Naive thymus-derived CD8-positive, alpha-beta T cell (primary cell): ENCODE results near the gene MLH3. TPM values are rescaled to one million over a fixed set of nuclear protein-coding genes. Genes with fewer than 3 reads are reported as not detected.

ENCODE experiments used
- ATAC-seq, 2 donors: fragments of 150-1000 bp; cut with Tn5 transposase in 1 of 2; sonication (Bioruptor Pico), chemical (Tn5 transposase) in 1 of 2; 1 replicate in 1 of 2; 2 replicates in 1 of 2; pipeline ENCODE4 v1.10.0; 2021; ENCODE audit warnings: mild to moderate bottlenecking in 2 of 2, moderate library complexity in 2 of 2
- POLR2A ChIA-PET: fragments of 350-600 bp; sonication (Branson Sonifier 250); formaldehyde crosslinking; loops from one replicate; lab custom pipeline; 2021; ENCODE audit warnings: antibody characterized with exemption; lab: Charles Lee
- DNase-seq, 10 donors: peaks; one replicate each; pipeline versions ENCODE4 v3.0.0 to v3.0.0-alpha.2; 2020 to 2022
- H3K27ac Mint-ChIP-seq, 10 donors: one replicate each; pipeline ENCODE4 v1.8.0; 2020 to 2022; ENCODE audit warnings: mild to moderate bottlenecking in 10 of 10, mixed read lengths in 10 of 10, moderate library complexity in 4 of 10, inconsistent platforms in 1 of 10
- H3K27me3 Mint-ChIP-seq, 5 donors: one replicate each; pipeline ENCODE4 v1.8.0; 2021 to 2022; ENCODE audit warnings: mixed read lengths in 5 of 5
- H3K36me3 Mint-ChIP-seq, 3 donors: one replicate each; pipeline ENCODE4 v1.8.0; 2020 to 2022; ENCODE audit warnings: mixed read lengths in 3 of 3, mild to moderate bottlenecking in 2 of 3, inconsistent platforms in 1 of 3
- H3K4me1 Mint-ChIP-seq, 4 donors: one replicate each; pipeline ENCODE4 v1.8.0; 2021 to 2022; ENCODE audit warnings: mixed read lengths in 4 of 4
- H3K4me3 Mint-ChIP-seq, 10 donors: one replicate each; pipeline ENCODE4 v1.8.0; 2020 to 2022; ENCODE audit warnings: mild to moderate bottlenecking in 10 of 10, mixed read lengths in 10 of 10, moderate library complexity in 6 of 10, inconsistent platforms in 1 of 10
- H3K9me3 Mint-ChIP-seq, 9 donors: one replicate each; pipeline ENCODE4 v1.8.0; 2020 to 2022; ENCODE audit warnings: mixed read lengths in 9 of 9, mild to moderate bottlenecking in 3 of 9, inconsistent platforms in 1 of 9, moderate library complexity in 1 of 9
- polyA plus RNA-seq, 3 donors: library from polyadenylated mRNA; unstranded; fragments of 300-500 nt; fragmentation: Illumina TruSeq; gene quantifications; one replicate each; pipeline ENCODE4 v1.2.3, GENCODE V29; 2021
- total RNA-seq, 8 experiments: library from RNA in 2 of 8; stranded (reverse) in 2 of 8; gene quantifications; one replicate each; pipeline ENCODE4 v1.2.3 and lab custom pipeline; 2021 to 2026

Gene MLH3
- total and polyA plus RNA-seq, 5 experiments from 2014 or later: 9.3 to 31.2 (median 11.9) TPM

GRCh38 chr14:75018694-75019093 lies 32.6 kb downstream of the MLH3 start:
- POLR2A ChIA-PET: no interaction called here
- ATAC-seq (no peak), DNase-seq (no peak)
- no peak overlapping the region for H3K27ac Mint-ChIP-seq
- peaks cover 0 to 86% (median 17%) of the 10 kb centered on the region in 3 donors for H3K36me3 Mint-ChIP-seq
- H3K27me3 Mint-ChIP-seq: no peaks in the 10 kb centered on the region
- peaks cover 0 to 2% (median 0%) of the 10 kb centered on the region in 4 donors for H3K4me1 Mint-ChIP-seq
- H3K9me3 Mint-ChIP-seq: no peaks in the 10 kb centered on the region
- H3K4me3 Mint-ChIP-seq: no peak overlapping the region

DNA sequence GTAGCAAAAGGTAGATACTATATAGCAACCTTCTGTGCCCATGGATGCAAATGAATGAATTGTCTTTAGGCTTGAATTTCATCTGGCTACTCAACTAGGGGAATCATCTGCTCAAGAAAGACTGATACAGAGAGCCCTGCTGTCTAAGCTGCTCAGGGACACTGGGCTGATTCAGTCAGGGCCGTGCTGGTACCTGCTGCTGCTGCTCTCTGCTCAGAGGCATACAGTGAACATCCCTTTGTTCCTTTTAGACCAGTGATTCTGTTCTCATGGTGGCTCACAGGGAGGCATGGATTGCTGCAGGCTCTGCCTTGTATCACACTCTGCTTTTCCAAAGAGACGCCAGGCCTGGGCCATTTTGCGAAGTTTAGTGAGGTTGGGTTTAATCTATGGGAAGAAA lies 34.5 kb downstream of the MLH3 start:
- H3K27me3 Mint-ChIP-seq: no peaks in the 10 kb centered on the region
- H3K27ac Mint-ChIP-seq: peak overlapping the region in 3 of 10 donors; percentile 14 to 56 (median 15)
- ATAC-seq: no peak
- H3K36me3 Mint-ChIP-seq: peaks cover 0 to 87% (median 9%) of the 10 kb centered on the region in 3 donors
- H3K4me1 Mint-ChIP-seq: peaks cover 0 to 3% (median under 1%) of the 10 kb centered on the region in 4 donors
- H3K9me3 Mint-ChIP-seq: no peaks in the 10 kb centered on the region
- no peak overlapping the region for H3K4me3 Mint-ChIP-seq
- POLR2A ChIA-PET: no interaction called here
- no peak for DNase-seq

DNA sequence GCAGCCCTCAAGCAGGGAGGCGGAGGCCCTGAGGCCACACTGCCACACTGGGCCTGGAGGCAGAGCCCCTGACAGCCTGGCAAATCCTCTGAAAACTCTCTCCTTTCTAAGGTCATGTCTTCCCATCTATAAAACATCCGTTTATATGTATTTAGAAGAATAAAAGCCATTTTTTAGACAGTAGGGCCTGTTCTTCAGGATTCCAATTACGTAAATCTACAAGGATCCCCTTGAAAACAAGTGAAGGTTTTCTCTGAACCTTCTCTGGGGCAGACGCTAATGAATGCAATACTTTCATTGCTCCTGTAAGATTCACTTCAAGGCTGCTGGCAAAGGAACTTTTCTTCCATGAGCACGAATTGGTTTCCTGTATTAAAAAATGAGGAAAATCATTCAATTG lies 35.8 kb downstream of the MLH3 start:
- POLR2A ChIA-PET: no interaction called here
- Mint-ChIP-seq H3K4me1 (peaks cover 7 to 13% (median 10%) of the 10 kb centered on the region in 4 donors), H3K9me3 (no peaks in the 10 kb centered on the region), H3K27me3 (no peaks in the 10 kb centered on the region), H3K4me3 (no peak overlapping the region), H3K36me3 (peaks cover 0 to 79% (median 6%) of the 10 kb centered on the region in 3 donors), H3K27ac (no peak overlapping the region)
- DNase-seq: no peak
- no peak for ATAC-seq

GRCh38 chr14:75013290-75013689 lies 38.0 kb downstream of the MLH3 start:
- POLR2A ChIA-PET: interaction anchor here (0.7 kb wide), 1 partner anchor 128 kb away, joined by 4 read pairs; no protein-coding TSS in a partner anchor
- Mint-ChIP-seq H3K4me1 (peaks cover 7 to 19% (median 13%) of the 10 kb centered on the region in 4 donors), H3K27me3 (no peaks in the 10 kb centered on the region), H3K9me3 (no peaks in the 10 kb centered on the region), H3K4me3 (no peak overlapping the region), H3K27ac (peak overlapping the region in 3 of 10 donors; percentile 41 to 77 (median 43)), H3K36me3 (peaks cover 0 to 81% (median 4%) of the 10 kb centered on the region in 3 donors)
- DNase-seq: no peak
- ATAC-seq: no peak

- DNase-seq (no peak), ATAC-seq (no peak)
- Mint-ChIP-seq H3K27ac (peak overlapping the region; percentile 28 to 89 (median 75)), H3K36me3 (peaks cover 3 to 81% (median 13%) of the 10 kb centered on the region in 3 donors), H3K4me1 (peaks cover 11 to 22% (median 16%) of the 10 kb centered on the region in 4 donors), H3K4me3 (no peak overlapping the region), H3K27me3 (no peaks in the 10 kb centered on the region), H3K9me3 (no peaks in the 10 kb centered on the region)
- POLR2A ChIA-PET: no interaction called here
These were observed 39.8 kb downstream of the MLH3 start for GRCh38 chr14:75011356-75011994.

DNA sequence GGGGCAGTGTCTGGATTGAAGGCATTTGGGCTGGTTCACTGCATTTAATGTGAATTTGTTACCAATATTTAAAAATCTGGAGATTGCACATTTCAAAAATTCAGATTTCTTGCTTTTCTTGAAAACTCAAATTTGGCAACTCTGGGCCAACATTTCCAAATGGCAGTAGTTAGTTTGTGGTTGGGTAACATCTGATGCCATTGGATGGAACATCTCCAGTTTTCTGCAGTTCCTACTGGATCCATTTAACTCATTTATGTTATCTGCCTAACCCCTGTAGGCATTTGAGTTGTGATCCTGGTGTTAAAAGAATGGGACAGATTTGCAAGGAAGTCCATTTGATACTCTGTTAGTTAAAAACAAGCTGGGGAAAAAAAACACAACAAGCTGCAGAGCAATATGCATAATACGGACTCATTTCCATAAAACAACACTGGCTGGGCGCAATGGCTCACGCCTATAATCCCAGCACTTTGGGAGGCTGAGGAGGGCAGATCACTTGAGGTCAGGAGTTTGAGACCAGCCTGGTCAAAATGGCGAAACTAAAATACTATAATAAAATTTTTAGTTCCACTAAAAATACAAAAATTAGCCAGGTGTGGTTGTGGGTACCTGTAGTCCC lies 40.7 kb downstream of the MLH3 start:
- Mint-ChIP-seq H3K4me3 (no peak overlapping the region), H3K36me3 (peaks cover 3 to 81% (median 15%) of the 10 kb centered on the region in 3 donors), H3K4me1 (peaks cover 12 to 26% (median 18%) of the 10 kb centered on the region in 4 donors), H3K27me3 (no peaks in the 10 kb centered on the region), H3K27ac (peak overlapping the region in 9 of 10 donors; percentile 17 to 73 (median 41)), H3K9me3 (no peaks in the 10 kb centered on the region)
- POLR2A ChIA-PET: no interaction called here
- DNase-seq (no peak), ATAC-seq (no peak)

GRCh38 chr14:75009176-75009575 lies 42.1 kb downstream of the MLH3 start:
- no peaks in the 10 kb centered on the region for H3K27me3 Mint-ChIP-seq
- no peak overlapping the region for H3K4me3 Mint-ChIP-seq
- ATAC-seq: no peak
- H3K27ac Mint-ChIP-seq: peak overlapping the region in 6 of 10 donors; percentile 6 to 60 (median 24)
- no peak for DNase-seq
- H3K4me1 Mint-ChIP-seq: peaks cover 15 to 39% (median 31%) of the 10 kb centered on the region in 4 donors
- H3K36me3 Mint-ChIP-seq: peaks cover 3 to 84% (median 14%) of the 10 kb centered on the region in 3 donors
- POLR2A ChIA-PET: no interaction called here
- H3K9me3 Mint-ChIP-seq: no peaks in the 10 kb centered on the region

- Mint-ChIP-seq H3K36me3 (peaks cover 3 to 63% (median 14%) of the 10 kb centered on the region in 3 donors), H3K4me1 (peaks cover 16 to 51% (median 45%) of the 10 kb centered on the region in 4 donors), H3K9me3 (no peaks in the 10 kb centered on the region), H3K27me3 (no peaks in the 10 kb centered on the region), H3K27ac (peak overlapping the region in 7 of 10 donors; percentile 37 to 99 (median 67)), H3K4me3 (peak overlapping the region in 4 of 10 donors; percentile 3 to 41 (median 21))
- POLR2A ChIA-PET: interaction anchor here (0.5 kb wide), 1 partner anchor 32 kb away, joined by 3 read pairs; no protein-coding TSS in a partner anchor
- ATAC-seq: no peak
- no peak for DNase-seq
These were observed 45.9 kb downstream of the MLH3 start for GRCh38 chr14:75005357-75005756.

GRCh38 chr14:75003250-75004027 lies 47.8 kb downstream of the MLH3 start:
- DNase-seq (peak in 1 of 10 donors; percentile 8), ATAC-seq (no peak)
- Mint-ChIP-seq H3K9me3 (no peaks in the 10 kb centered on the region), H3K27ac (peak overlapping the region; percentile 94 to 100 (median 99)), H3K4me3 (peak overlapping the region; percentile 82 to 99 (median 98)), H3K4me1 (peaks cover 14 to 51% (median 40%) of the 10 kb centered on the region in 4 donors), H3K36me3 (peaks cover 3 to 44% (median 14%) of the 10 kb centered on the region in 3 donors), H3K27me3 (no peaks in the 10 kb centered on the region)
- POLR2A ChIA-PET: interaction anchor here (0.8 to 1.6 kb wide), 7 partner anchors 28 to 143 kb away, joined by 3 to 5 read pairs (median 3); partner anchors contain the start of genes NEK9, RPS6KL1 and ZC2HC1C

- peak within 1 kb of the TSS; percentile 94 to 100 (median 99) for H3K27ac Mint-ChIP-seq
- H3K4me1 Mint-ChIP-seq: peaks cover 12 to 51% (median 40%) of the 10 kb centered on the region in 4 donors
These were observed 48.6 kb downstream of the MLH3 start, which contains the start of gene EIF2B2 for GRCh38 chr14:75002392-75003249. Gene EIF2B2 (plus strand): TSS chr14:75002921. CDS start chr14:75002991, 70 bp downstream.

GRCh38 chr14:75001899-75002298 lies 49.4 kb downstream of the MLH3 start:
- no peak for ATAC-seq
- Mint-ChIP-seq H3K9me3 (no peaks in the 10 kb centered on the region), H3K36me3 (peaks cover 0 to 29% (median 10%) of the 10 kb centered on the region in 3 donors), H3K4me3 (peak overlapping the region; percentile 82 to 99 (median 98)), H3K27ac (peak overlapping the region; percentile 94 to 100 (median 99)), H3K27me3 (no peaks in the 10 kb centered on the region), H3K4me1 (peaks cover 12 to 49% (median 39%) of the 10 kb centered on the region in 4 donors)
- POLR2A ChIA-PET: interaction anchor here (1.2 to 1.6 kb wide), 2 partner anchors 49 to 60 kb away, joined by 3 to 4 read pairs; partner anchors contain the start of gene MLH3
- DNase-seq: no peak

More at GRCh38 chr14:75002392-75003249, 48.6 kb downstream of the MLH3 start, which contains the start of gene EIF2B2:
- H3K4me3 Mint-ChIP-seq: peak within 1 kb of the TSS; percentile 82 to 99 (median 98)
- peaks cover 3 to 36% (median 14%) of the 10 kb centered on the region in 3 donors for H3K36me3 Mint-ChIP-seq
- H3K27me3 Mint-ChIP-seq: no peaks in the 10 kb centered on the region
- DNase-seq: peak; percentile 93 to 100 (median 99)
- POLR2A ChIA-PET: interaction anchor here (0.6 to 1.6 kb wide), 9 partner anchors 28 to 299 kb away, joined by 3 to 5 read pairs (median 3); partner anchors contain the start of genes MLH3, NEK9, RPS6KL1 and ZC2HC1C
- H3K9me3 Mint-ChIP-seq: no peaks in the 10 kb centered on the region
- ATAC-seq: peak; percentile 92 to 97
